Nephron progenitor cell (in vitro differentiated cells): ENCODE results near the gene CYRIA.

Source experiments
- DNase-seq: peaks from one replicate; pipeline ENCODE4 v3.0.0; 2021
- H3K27ac Mint-ChIP-seq: 2 replicates; pipeline ENCODE4 v1.8.0; 2021; ENCODE audit warnings: mild to moderate bottlenecking, moderate library complexity, mixed read lengths
- H3K27me3 Mint-ChIP-seq: 2 replicates; pipeline ENCODE4 v1.8.0; 2021; ENCODE audit warnings: mild to moderate bottlenecking, low read depth, mixed read lengths; ENCODE audit not compliant: poor library complexity
- H3K36me3 Mint-ChIP-seq: 2 replicates; pipeline ENCODE4 v1.8.0; 2021; ENCODE audit warnings: low read depth, mixed read lengths
- H3K4me1 Mint-ChIP-seq: 2 replicates; pipeline ENCODE4 v1.8.0; 2021; ENCODE audit warnings: mixed read lengths
- H3K4me3 Mint-ChIP-seq: 2 replicates; pipeline ENCODE4 v1.8.0; 2021; ENCODE audit warnings: mild to moderate bottlenecking, moderate library complexity, mixed read lengths
- H3K9me3 Mint-ChIP-seq: 2 replicates; pipeline ENCODE4 v1.8.0; 2021; ENCODE audit warnings: mild to moderate bottlenecking, moderate library complexity, mixed read lengths
- CTCF ChIP-seq: fragments of 200-600 bp; sonication (generic); IDR thresholded peaks from 2 replicates; pipeline ENCODE4 v1.5.0; 2021; ENCODE audit warnings: antibody characterized with exemption

CYRIA gene

GRCh38 chr2:16635791-16636699 lies 29.6 kb downstream of the CYRIA start:
- Mint-ChIP-seq H3K36me3 (peaks cover 4% of the 10 kb centered on the region), H3K4me1 (peaks cover 55% of the 10 kb centered on the region), H3K27me3 (peaks cover 12% of the 10 kb centered on the region), H3K9me3 (no peaks in the 10 kb centered on the region), H3K27ac (no peak overlapping the region), H3K4me3 (no peak overlapping the region)
- no peak for TF ChIP-seq CTCF
- DNase-seq = no peak

- H3K27me3 Mint-ChIP-seq = peaks cover 12% of the 10 kb centered on the region
- DNase-seq = no peak
- no peak for TF ChIP-seq CTCF
- H3K27ac Mint-ChIP-seq = no peak overlapping the region
- H3K36me3 Mint-ChIP-seq = peaks cover 4% of the 10 kb centered on the region
- H3K4me1 Mint-ChIP-seq = peaks cover 53% of the 10 kb centered on the region
- H3K9me3 Mint-ChIP-seq = no peaks in the 10 kb centered on the region
- no peak overlapping the region for H3K4me3 Mint-ChIP-seq
Observed at GRCh38 chr2:16633621-16634430, 31.8 kb downstream of the CYRIA start.

- peaks cover 4% of the 10 kb centered on the region for H3K36me3 Mint-ChIP-seq
- DNase-seq = no peak
- no peak overlapping the region for H3K4me3 Mint-ChIP-seq
- peaks cover 12% of the 10 kb centered on the region for H3K27me3 Mint-ChIP-seq
- peaks cover 65% of the 10 kb centered on the region for H3K4me1 Mint-ChIP-seq
- H3K27ac Mint-ChIP-seq = no peak overlapping the region
- H3K9me3 Mint-ChIP-seq = no peaks in the 10 kb centered on the region
- TF ChIP-seq CTCF = no peak
Observed at GRCh38 chr2:16632598-16632997, 33.0 kb downstream of the CYRIA start.

- no peak overlapping the region for H3K4me3 Mint-ChIP-seq
- peaks cover 77% of the 10 kb centered on the region for H3K4me1 Mint-ChIP-seq
- no peak for TF ChIP-seq CTCF
- H3K36me3 Mint-ChIP-seq = no peaks in the 10 kb centered on the region
- no peak overlapping the region for H3K27ac Mint-ChIP-seq
- no peaks in the 10 kb centered on the region for H3K9me3 Mint-ChIP-seq
- H3K27me3 Mint-ChIP-seq = peaks cover 6% of the 10 kb centered on the region
- no peak for DNase-seq
Observed at GRCh38 chr2:16630463-16630862, 35.2 kb downstream of the CYRIA start.

- H3K9me3 Mint-ChIP-seq = no peaks in the 10 kb centered on the region
- no peak overlapping the region for H3K4me3 Mint-ChIP-seq
- no peak for DNase-seq
- no peaks in the 10 kb centered on the region for H3K36me3 Mint-ChIP-seq
- no peak for TF ChIP-seq CTCF
- peaks cover 10% of the 10 kb centered on the region for H3K27me3 Mint-ChIP-seq
- peaks cover 78% of the 10 kb centered on the region for H3K4me1 Mint-ChIP-seq
- no peak overlapping the region for H3K27ac Mint-ChIP-seq
Observed at GRCh38 chr2:16629770-16630169, 35.9 kb downstream of the CYRIA start.
